CD4-positive, alpha-beta T cell (primary cell): Measurements from ENCODE around the gene KXD1. TPM values are rescaled to one million over a fixed set of nuclear protein-coding genes. Genes with fewer than 3 reads are reported as not detected.

ENCODE experiments used
- ATAC-seq: fragments of 200-7000 bp; cut with Tn5 transposase; one replicate; pipeline ENCODE4 v1.10.0; 2022; ENCODE audit warnings: mild to moderate bottlenecking; ENCODE audit not compliant: poor library complexity
- CTCF ChIA-PET: fragments of 350-600 bp; sonication (Branson Sonifier 250); formaldehyde crosslinking; loops from one replicate; lab custom pipeline; 2021; ENCODE audit warnings: antibody characterized with exemption, inconsistent platforms; lab: Charles Lee
- POLR2A ChIA-PET: fragments of 350-600 bp; sonication (Branson Sonifier 250); formaldehyde crosslinking; loops from one replicate; lab custom pipeline; 2021; ENCODE audit warnings: antibody characterized with exemption, inconsistent platforms; lab: Charles Lee
- DNase-seq, 14 experiments: peaks; one replicate each; pipeline ENCODE4 v3.0.0-alpha.2; 2013 to 2020; ENCODE audit warnings: mixed read lengths in 2 of 14
- H3K27ac ChIP-seq, 2 donors: one replicate each; pipeline versions ENCODE4 v1.5.1 to v1.7.0; 2013; ENCODE audit warnings: low read length in 2 of 2, low read depth in 1 of 2, mild to moderate bottlenecking in 1 of 2
- H3K27me3 ChIP-seq, 2 experiments: 1 replicate in 1 of 2; 2 replicates in 1 of 2; pipeline versions ENCODE4 v1.6.1 to v1.7.0; 2013; ENCODE audit warnings: low read length in 2 of 2, control low read depth in 1 of 2, mild to moderate bottlenecking in 1 of 2, moderate library complexity in 1 of 2; ENCODE audit not compliant: insufficient read depth in 2 of 2, control insufficient read depth in 1 of 2
- H3K36me3 ChIP-seq: one replicate; pipeline ENCODE4 v1.6.1; 2013; ENCODE audit warnings: low read length, control low read depth; ENCODE audit not compliant: insufficient read depth
- H3K4me1 ChIP-seq: one replicate; pipeline ENCODE4 v1.6.1; 2013; ENCODE audit warnings: low read length, control low read depth; ENCODE audit not compliant: insufficient read depth
- H3K4me3 ChIP-seq: one replicate; pipeline ENCODE4 v1.5.1; 2013; ENCODE audit warnings: mild to moderate bottlenecking, low read length, moderate library complexity
- H3K9me3 ChIP-seq, 2 experiments: 1 replicate in 1 of 2; 2 replicates in 1 of 2; pipeline versions ENCODE4 v1.6.1 to v1.7.0; 2013; ENCODE audit warnings: low read length in 2 of 2, mild to moderate bottlenecking in 2 of 2, control low read depth in 1 of 2, moderate library complexity in 1 of 2; ENCODE audit not compliant: control insufficient read depth in 1 of 2, insufficient read depth in 1 of 2
- H3K27ac Mint-ChIP-seq: one replicate; pipeline ENCODE4 v1.8.0; 2020; ENCODE audit warnings: mixed read lengths
- H3K27me3 Mint-ChIP-seq: one replicate; pipeline ENCODE4 v1.8.0; 2021; ENCODE audit warnings: mixed read lengths
- H3K36me3 Mint-ChIP-seq: one replicate; pipeline ENCODE4 v1.8.0; 2021; ENCODE audit warnings: low read depth, mixed read lengths
- H3K4me1 Mint-ChIP-seq: one replicate; pipeline ENCODE4 v1.8.0; 2021; ENCODE audit warnings: low read depth, mixed read lengths
- H3K4me3 Mint-ChIP-seq: one replicate; pipeline ENCODE4 v1.8.0; 2020; ENCODE audit warnings: mild to moderate bottlenecking, mixed read lengths
- H3K9me3 Mint-ChIP-seq: one replicate; pipeline ENCODE4 v1.8.0; 2020; ENCODE audit warnings: mixed read lengths
- CTCF ChIP-seq: fragments of 200-600 bp; IDR thresholded peaks from one replicate; pipeline ENCODE4 v1.8.0; 2022; ENCODE audit warnings: antibody characterized with exemption, mild to moderate bottlenecking
- intact Hi-C, 2 experiments: fragments of 100-400 bp; cut with DNase I in 1 of 2; cut with micrococcal nuclease in 1 of 2; formaldehyde crosslinking; loops; one replicate each; pipeline versions ENCODE4 v1.15.1 to v1.9.0; 2023 to 2025; cut with DNase I, micrococcal nuclease
- total RNA-seq, 174 experiments: library from RNA in 2 of 174; stranded (reverse) in 2 of 174; gene quantifications; one replicate each; pipeline ENCODE4 v1.2.3 and lab custom pipeline; 2021 to 2026

The KXD1 gene
- total RNA-seq, 2 experiments from 2014 or later: 64.2 to 66.9 TPM

- no peaks in the 10 kb centered on the region for H3K27me3 ChIP-seq
- ChIA-PET CTCF (no interaction called here), POLR2A (interaction anchor here (0.6 to 2.0 kb wide), 4 partner anchors 16 to 592 kb away, joined by 3 to 24 read pairs (median 11); partner anchors contain the start of genes KXD1, REX1BD and UBA52)
- Mint-ChIP-seq H3K36me3 (peaks cover 58% of the 10 kb centered on the region), H3K27me3 (no peaks in the 10 kb centered on the region), H3K9me3 (no peaks in the 10 kb centered on the region), H3K4me1 (peaks cover 27% of the 10 kb centered on the region), H3K4me3 (peak overlapping the region; percentile 92), H3K27ac (peak overlapping the region; percentile 91)
- TF ChIP-seq CTCF: no peak
- peaks cover 28% of the 10 kb centered on the region for H3K4me1 ChIP-seq
- H3K9me3 ChIP-seq: no peaks in the 10 kb centered on the region
- H3K27ac ChIP-seq: peak overlapping the region in 1 of 2 donors; percentile 65
- DNase-seq (no peak), ATAC-seq (no peak)
- H3K36me3 ChIP-seq: peaks cover 45% of the 10 kb centered on the region
- H3K4me3 ChIP-seq: no peak overlapping the region
- intact Hi-C loops: loop anchor here (5.0 kb wide), 1 partner anchor 46 kb away; the partner anchor contains the start of gene REX1BD (in 2 of the 2)
Measured at GRCh38 chr19:18541258-18541991, 16.2 kb upstream of the KXD1 start.

- no peak for ATAC-seq
Measured at GRCh38 chr19:18541992-18542940, 15.4 kb upstream of the KXD1 start.

More at GRCh38 chr19:18541992-18542940, 15.4 kb upstream of the KXD1 start:
- Mint-ChIP-seq H3K27me3 (no peaks in the 10 kb centered on the region), H3K36me3 (peaks cover 52% of the 10 kb centered on the region), H3K4me1 (peaks cover 27% of the 10 kb centered on the region), H3K27ac (peak overlapping the region; percentile 91), H3K9me3 (no peaks in the 10 kb centered on the region), H3K4me3 (peak overlapping the region; percentile 92)
- Histone ChIP-seq H3K4me1 (peaks cover 28% of the 10 kb centered on the region), H3K4me3 (peak overlapping the region; percentile 59), H3K9me3 (no peaks in the 10 kb centered on the region), H3K36me3 (peaks cover 37% of the 10 kb centered on the region), H3K27me3 (no peaks in the 10 kb centered on the region), H3K27ac (peak overlapping the region; percentile 65)
- TF ChIP-seq CTCF: no peak
- intact Hi-C loops: loop anchor here (5.0 kb wide), 1 partner anchor 45 kb away; the partner anchor contains the start of gene REX1BD (in 2 of the 2)
- POLR2A ChIA-PET: interaction anchor here (0.7 to 2.2 kb wide), 7 partner anchors 8 to 290 kb away, joined by 3 to 24 read pairs (median 9); partner anchors contain the start of genes ELL, KXD1, REX1BD and UBA52
- no peak for DNase-seq
- CTCF ChIA-PET: interaction anchor here (0.6 kb wide), 1 partner anchor 47 kb away, joined by 3 read pairs; the partner anchor contains the start of gene REX1BD
